HepG2 (cell line): ENCODE measurements around the gene LYRM9. TPM values are rescaled to one million over a fixed set of nuclear protein-coding genes. Genes with fewer than 3 reads are reported as not detected.

Experiments used
- polyA plus RNA-seq, 8 experiments: library from polyadenylated mRNA; depleted of rRNA in 3 of 8; stranded (reverse) in 7 of 8; unstranded in 1 of 8; fragments of >200 nt; fragmentation: Illumina TruSeq in 4 of 8; extraction: Trizol in 4 of 8; gene quantifications; 2 replicates each; pipeline versions ENCODE4 v1.2.1 to v1.2.3, GENCODE V29; 2011 to 2016; ENCODE audit warnings: low read depth in 4 of 8, missing spikeins in 1 of 8, mixed read lengths in 1 of 8; ENCODE audit not compliant: insufficient read depth in 1 of 8
- total RNA-seq, 5 experiments: library from RNA; depleted of rRNA; stranded (reverse); fragments of >200 nt; fragmentation: Illumina TruSeq; extraction: Trizol; gene quantifications; 2 replicates each; pipeline ENCODE4 v1.2.3, GENCODE V29; 2016; ENCODE audit warnings: low read depth in 1 of 5

LYRM9 gene
- total and polyA plus RNA-seq, 2 of the 13 experiments (the other 11 are each of a cell fraction or from before 2014, with no cell fraction given) = 0.24 to 0.66 TPM

Other genes with a start within 250 kb of the LYRM9 start
- gene NOS2, start 92.8 kb downstream of the LYRM9 start, total RNA-seq (2016; rRNA removed; fragmentation: Illumina TruSeq; extraction: Trizol) = 0.02 TPM in 1 of 2 replicates, not detected in the other
- 0.03 TPM in 1 of 2 replicates, not detected in the other for gene NOS2, start 92.8 kb downstream of the LYRM9 start, polyA plus RNA-seq (2011; rRNA removed)
- 13.2 and 13.4 TPM in 2 replicates for gene NLK, start 149.3 kb upstream of the LYRM9 start, total RNA-seq (2016; rRNA removed; fragmentation: Illumina TruSeq; extraction: Trizol)
- 14.6 and 17.6 TPM in 2 replicates for gene NLK, start 149.3 kb upstream of the LYRM9 start, polyA plus RNA-seq (2011; rRNA removed)